ENCODE measurements around the gene SLC5A2.

DNA sequence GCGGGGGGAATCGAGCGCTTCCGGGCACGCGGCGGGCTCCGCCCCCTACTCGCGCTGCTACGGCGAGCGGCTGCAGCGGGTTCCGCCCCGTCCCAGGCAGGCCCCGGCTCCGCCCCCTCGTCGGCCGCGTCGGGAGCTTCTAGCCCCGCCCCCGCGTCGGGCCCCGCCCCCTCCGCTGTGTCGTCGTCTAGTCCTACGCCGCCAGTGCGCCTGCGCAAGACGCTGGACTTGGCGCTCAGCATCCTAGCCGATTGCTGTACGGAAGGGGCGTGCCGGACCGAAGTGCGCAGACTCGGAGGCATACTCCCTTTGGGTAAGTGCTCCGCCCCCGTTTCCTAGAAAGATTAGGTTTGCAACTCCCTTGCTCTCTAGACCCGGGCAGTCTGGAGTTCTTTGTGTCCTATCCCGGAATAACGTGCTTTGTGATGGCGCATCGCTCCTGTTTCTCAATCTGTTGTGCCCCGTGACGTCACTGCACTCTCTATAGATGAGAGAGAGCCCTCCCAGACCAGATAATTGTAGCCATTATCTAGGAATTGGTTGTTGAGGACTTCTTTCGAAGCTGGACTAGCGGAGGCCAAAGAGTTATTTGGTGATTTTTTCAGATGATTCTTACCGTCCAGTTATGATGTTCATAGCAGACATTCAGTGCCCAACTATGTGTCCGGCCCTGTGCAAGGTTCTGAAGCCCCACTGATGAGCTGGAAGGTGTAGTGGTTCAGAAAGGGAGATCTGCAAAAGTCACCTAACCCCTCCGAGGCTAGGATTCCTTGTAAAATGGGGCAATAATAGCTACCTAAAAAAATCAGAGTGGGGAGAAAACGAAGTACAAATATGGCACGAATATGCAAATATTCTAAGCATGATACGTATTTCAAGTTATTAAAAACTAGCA, 23.0 kb upstream of the SLC5A2 start:
- TF ChIP-seq, protein P1, sequence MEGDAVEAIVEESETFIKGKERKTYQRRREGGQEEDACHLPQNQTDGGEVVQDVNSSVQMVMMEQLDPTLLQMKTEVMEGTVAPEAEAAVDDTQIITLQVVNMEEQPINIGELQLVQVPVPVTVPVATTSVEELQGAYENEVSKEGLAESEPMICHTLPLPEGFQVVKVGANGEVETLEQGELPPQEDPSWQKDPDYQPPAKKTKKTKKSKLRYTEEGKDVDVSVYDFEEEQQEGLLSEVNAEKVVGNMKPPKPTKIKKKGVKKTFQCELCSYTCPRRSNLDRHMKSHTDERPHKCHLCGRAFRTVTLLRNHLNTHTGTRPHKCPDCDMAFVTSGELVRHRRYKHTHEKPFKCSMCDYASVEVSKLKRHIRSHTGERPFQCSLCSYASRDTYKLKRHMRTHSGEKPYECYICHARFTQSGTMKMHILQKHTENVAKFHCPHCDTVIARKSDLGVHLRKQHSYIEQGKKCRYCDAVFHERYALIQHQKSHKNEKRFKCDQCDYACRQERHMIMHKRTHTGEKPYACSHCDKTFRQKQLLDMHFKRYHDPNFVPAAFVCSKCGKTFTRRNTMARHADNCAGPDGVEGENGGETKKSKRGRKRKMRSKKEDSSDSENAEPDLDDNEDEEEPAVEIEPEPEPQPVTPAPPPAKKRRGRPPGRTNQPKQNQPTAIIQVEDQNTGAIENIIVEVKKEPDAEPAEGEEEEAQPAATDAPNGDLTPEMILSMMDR (IDR thresholded peaks at IDR 0.05; ENCODE audit: low read depth, low read length) = no peak
- no peak for TF ChIP-seq EZH2phosphoT487 (IDR thresholded peaks at IDR 0.05; ENCODE audit: low read depth)
